PC-9 (cell line): ENCODE measurements around the gene SKIC3.

Source experiments
- CTCF ChIP-seq: fragments of 200-600 bp; sonication (generic); conservative IDR thresholded peaks from 2 replicates; pipeline ENCODE4 v1.6.1; 2017; ENCODE audit warnings: mixed run types, antibody characterized with exemption, mild to moderate bottlenecking, moderate library complexity
- EZH2 ChIP-seq: fragments of 200-600 bp; sonication (generic); IDR thresholded peaks from 2 replicates; pipeline ENCODE4 v1.8.0; 2017; ENCODE audit warnings: antibody characterized with exemption, low read depth

GRCh38 chr5:95572016-95572415, 17.2 kb upstream of the SKIC3 start:
- TF ChIP-seq CTCF (no peak), EZH2 (no peak)
